PFSK-1 (cell line): ENCODE data around the gene KMT2C.

Experiments
- FOXP2 ChIP-seq: optimal IDR thresholded peaks from 2 replicates; pipeline ENCODE3; 2011; ENCODE audit warnings: borderline replicate concordance, control low read depth, inconsistent platforms; ENCODE audit not compliant: insufficient read depth; ENCODE audit errors: extremely low read length, extremely low read depth
- POLR2AphosphoS5 ChIP-seq: IDR thresholded peaks from 2 replicates; pipeline ENCODE4 v1.6.1; 2012; ENCODE audit warnings: low read depth, mild to moderate bottlenecking, control low read depth, low read length, moderate library complexity
- SIN3A ChIP-seq: IDR thresholded peaks from 2 replicates; pipeline ENCODE4 v1.6.1; 2012; ENCODE audit warnings: mild to moderate bottlenecking, low read length, moderate library complexity, borderline replicate concordance; ENCODE audit not compliant: insufficient read depth
- TAF1 ChIP-seq: IDR thresholded peaks from 2 replicates; pipeline ENCODE4 v1.6.1; 2012; ENCODE audit warnings: low read length, control low read depth, borderline replicate concordance; ENCODE audit not compliant: insufficient read depth
- TF ChIP-seq, protein P1 (sequence below), 2 experiments: IDR thresholded peaks; 2 replicates each; pipeline versions ENCODE4 v1.6.1 to v1.8.0; 2011 to 2012; ENCODE audit warnings: low read depth in 2 of 2, low read length in 2 of 2, control low read depth in 1 of 2, inconsistent platforms in 1 of 2, mild to moderate bottlenecking in 1 of 2, moderate library complexity in 1 of 2; ENCODE audit not compliant: insufficient read depth in 1 of 2

The KMT2C gene

DNA sequence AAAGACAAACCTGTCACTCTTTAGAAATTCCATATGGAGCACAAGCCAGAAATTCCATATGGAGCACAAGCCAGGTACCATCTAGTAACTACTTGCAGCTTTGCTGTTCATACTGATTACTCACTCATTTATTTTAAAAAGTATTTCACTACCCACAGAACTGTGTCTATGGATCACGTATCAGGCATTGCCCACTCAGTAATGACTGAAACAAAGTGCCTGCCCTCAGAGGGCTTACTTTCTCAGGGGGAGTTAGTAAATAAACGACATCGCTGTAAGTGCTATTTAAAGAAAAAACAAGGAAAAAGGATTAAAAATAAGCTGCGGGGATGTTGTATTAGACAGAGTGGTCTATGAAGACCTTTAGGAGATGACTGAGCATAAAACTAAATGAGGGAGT is 239.4 kb downstream of the KMT2C start:
- TF ChIP-seq POLR2AphosphoS5 (no peak), TAF1 (no peak), SIN3A (no peak), FOXP2 (no peak)
- TF ChIP-seq, protein P1, sequence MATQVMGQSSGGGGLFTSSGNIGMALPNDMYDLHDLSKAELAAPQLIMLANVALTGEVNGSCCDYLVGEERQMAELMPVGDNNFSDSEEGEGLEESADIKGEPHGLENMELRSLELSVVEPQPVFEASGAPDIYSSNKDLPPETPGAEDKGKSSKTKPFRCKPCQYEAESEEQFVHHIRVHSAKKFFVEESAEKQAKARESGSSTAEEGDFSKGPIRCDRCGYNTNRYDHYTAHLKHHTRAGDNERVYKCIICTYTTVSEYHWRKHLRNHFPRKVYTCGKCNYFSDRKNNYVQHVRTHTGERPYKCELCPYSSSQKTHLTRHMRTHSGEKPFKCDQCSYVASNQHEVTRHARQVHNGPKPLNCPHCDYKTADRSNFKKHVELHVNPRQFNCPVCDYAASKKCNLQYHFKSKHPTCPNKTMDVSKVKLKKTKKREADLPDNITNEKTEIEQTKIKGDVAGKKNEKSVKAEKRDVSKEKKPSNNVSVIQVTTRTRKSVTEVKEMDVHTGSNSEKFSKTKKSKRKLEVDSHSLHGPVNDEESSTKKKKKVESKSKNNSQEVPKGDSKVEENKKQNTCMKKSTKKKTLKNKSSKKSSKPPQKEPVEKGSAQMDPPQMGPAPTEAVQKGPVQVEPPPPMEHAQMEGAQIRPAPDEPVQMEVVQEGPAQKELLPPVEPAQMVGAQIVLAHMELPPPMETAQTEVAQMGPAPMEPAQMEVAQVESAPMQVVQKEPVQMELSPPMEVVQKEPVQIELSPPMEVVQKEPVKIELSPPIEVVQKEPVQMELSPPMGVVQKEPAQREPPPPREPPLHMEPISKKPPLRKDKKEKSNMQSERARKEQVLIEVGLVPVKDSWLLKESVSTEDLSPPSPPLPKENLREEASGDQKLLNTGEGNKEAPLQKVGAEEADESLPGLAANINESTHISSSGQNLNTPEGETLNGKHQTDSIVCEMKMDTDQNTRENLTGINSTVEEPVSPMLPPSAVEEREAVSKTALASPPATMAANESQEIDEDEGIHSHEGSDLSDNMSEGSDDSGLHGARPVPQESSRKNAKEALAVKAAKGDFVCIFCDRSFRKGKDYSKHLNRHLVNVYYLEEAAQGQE (IDR thresholded peaks at IDR 0.05; ENCODE audit: insufficient read depth in 1 of 2, low read depth in 2 of 2, low read length in 2 of 2): no peak

DNA sequence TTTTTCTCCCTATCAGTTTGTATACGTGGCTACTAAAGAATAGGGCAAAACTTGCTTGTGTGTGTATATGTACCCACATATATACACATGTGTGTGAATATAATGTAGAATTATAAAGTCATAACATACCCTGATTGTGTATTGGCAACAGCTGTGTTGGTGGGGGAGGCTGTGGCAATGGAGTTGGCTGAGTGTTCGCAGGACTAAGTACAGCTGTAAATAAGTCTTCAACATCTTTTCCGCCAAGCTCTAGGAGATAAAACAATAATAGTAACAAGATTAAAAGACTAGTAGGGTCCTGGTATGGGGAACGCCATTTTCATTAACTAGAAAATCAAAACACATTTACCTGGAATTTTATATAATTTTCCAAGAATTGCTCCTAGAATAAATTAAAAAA is 241.9 kb downstream of the KMT2C start:
- TF ChIP-seq, protein P1 (IDR thresholded peaks at IDR 0.05; ENCODE audit: insufficient read depth in 1 of 2, low read depth in 2 of 2, low read length in 2 of 2): no peak
- TF ChIP-seq FOXP2 (no peak), TAF1 (no peak), SIN3A (no peak), POLR2AphosphoS5 (no peak)

DNA sequence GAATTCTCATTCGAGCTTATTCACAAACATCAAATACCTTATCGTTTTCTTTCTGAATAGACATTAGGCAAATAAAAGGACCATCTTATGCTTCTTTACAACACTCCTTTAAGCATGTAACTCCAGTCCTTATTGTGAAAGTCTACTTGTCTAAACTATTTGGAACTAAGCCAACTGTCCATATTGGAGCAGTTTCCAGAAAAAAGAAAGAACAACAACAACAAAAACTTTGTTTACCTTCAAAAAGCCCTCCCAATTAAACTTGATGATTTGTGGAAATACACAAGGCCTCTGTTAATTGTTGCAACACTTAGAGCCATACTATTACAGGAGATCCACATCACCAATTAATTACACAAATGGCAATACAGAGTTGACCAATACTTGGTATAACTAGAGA is 246.7 kb downstream of the KMT2C start:
- TF ChIP-seq TAF1: no peak
- no peak for TF ChIP-seq POLR2AphosphoS5
- TF ChIP-seq FOXP2: no peak
- TF ChIP-seq, protein P1 (IDR thresholded peaks at IDR 0.05; ENCODE audit: insufficient read depth in 1 of 2, low read depth in 2 of 2, low read length in 2 of 2): no peak
- no peak for TF ChIP-seq SIN3A

DNA sequence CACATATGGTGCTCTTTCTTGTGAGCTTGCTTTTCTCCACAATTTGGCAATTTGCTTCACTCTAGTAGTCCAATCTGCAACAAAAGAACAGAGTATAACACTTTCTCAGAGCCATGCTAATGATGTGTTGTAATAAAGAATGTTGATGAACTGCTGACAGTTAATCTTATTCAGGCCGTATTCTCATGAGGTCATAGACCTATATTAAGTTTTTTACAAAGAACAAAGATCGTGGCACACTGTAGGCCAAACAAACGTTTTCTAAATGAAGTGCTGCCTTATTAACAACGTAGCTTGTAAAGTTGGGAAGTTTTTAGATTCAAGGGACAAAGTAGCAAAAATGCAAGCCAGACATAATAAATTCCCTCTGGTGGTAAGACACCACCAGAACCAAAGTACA is 250.2 kb downstream of the KMT2C start:
- TF ChIP-seq TAF1 (no peak), FOXP2 (no peak), SIN3A (no peak), POLR2AphosphoS5 (no peak)
- TF ChIP-seq, protein P1 (IDR thresholded peaks at IDR 0.05; ENCODE audit: insufficient read depth in 1 of 2, low read depth in 2 of 2, low read length in 2 of 2): no peak

DNA sequence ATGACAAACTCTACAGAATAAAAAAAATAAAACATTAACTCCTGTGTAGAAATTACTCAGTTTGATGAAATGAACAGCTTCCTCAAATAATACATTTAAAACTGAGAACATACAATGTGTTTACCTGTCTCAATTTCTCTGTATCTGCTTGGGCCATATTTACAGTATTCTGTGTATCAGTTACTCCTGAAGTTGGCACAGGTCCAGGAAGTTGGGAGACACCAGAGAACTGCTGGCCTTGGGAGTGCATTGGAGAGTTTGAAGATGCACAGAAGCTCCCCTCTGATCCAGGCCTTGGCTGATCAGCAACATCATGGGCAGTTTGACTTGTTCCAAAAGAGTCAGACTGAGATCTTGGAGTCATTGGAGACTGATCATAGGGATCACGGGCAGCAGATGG is 255.2 kb downstream of the KMT2C start:
- TF ChIP-seq FOXP2: no peak
- TF ChIP-seq, protein P1 (IDR thresholded peaks at IDR 0.05; ENCODE audit: insufficient read depth in 1 of 2, low read depth in 2 of 2, low read length in 2 of 2): no peak
- no peak for TF ChIP-seq POLR2AphosphoS5
- TF ChIP-seq TAF1: no peak
- TF ChIP-seq SIN3A: no peak
